VCaP (cell line): ENCODE data around the gene PAFAH2.

ENCODE experiments used
- H3K27ac ChIP-seq: fragments of 450-650 bp; 2 replicates; pipeline ENCODE4 v1.5.1; 2017
- TF ChIP-seq, protein P1 (sequence below): fragments of 450-650 bp; conservative IDR thresholded peaks from 2 replicates; pipeline ENCODE4 v1.5.1; 2017; ENCODE audit warnings: mild to moderate bottlenecking, moderate library complexity

PAFAH2 gene

DNA sequence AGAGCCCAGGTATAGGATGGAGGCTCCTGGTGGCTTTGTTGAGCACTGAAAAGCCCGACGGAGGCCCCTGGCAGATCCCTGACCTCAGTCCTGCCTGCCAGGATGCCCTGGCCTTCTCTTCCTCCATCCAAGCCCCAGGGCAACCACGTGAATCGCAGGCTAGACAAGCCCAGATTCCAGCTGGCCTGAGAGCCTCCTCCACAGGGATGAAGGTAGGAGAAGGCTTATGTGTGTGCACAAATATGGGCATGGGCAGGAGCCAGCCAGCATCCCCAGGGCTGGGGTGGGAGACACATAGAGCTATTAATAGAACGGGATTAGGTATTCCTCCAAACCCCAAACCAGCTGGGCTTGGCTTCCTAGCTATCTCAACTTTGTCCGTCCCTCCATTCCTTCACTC lies 19.7 kb upstream of the PAFAH2 start:
- TF ChIP-seq, protein P1, sequence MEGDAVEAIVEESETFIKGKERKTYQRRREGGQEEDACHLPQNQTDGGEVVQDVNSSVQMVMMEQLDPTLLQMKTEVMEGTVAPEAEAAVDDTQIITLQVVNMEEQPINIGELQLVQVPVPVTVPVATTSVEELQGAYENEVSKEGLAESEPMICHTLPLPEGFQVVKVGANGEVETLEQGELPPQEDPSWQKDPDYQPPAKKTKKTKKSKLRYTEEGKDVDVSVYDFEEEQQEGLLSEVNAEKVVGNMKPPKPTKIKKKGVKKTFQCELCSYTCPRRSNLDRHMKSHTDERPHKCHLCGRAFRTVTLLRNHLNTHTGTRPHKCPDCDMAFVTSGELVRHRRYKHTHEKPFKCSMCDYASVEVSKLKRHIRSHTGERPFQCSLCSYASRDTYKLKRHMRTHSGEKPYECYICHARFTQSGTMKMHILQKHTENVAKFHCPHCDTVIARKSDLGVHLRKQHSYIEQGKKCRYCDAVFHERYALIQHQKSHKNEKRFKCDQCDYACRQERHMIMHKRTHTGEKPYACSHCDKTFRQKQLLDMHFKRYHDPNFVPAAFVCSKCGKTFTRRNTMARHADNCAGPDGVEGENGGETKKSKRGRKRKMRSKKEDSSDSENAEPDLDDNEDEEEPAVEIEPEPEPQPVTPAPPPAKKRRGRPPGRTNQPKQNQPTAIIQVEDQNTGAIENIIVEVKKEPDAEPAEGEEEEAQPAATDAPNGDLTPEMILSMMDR, result no peak
- H3K27ac ChIP-seq, result no peak overlapping the region

DNA sequence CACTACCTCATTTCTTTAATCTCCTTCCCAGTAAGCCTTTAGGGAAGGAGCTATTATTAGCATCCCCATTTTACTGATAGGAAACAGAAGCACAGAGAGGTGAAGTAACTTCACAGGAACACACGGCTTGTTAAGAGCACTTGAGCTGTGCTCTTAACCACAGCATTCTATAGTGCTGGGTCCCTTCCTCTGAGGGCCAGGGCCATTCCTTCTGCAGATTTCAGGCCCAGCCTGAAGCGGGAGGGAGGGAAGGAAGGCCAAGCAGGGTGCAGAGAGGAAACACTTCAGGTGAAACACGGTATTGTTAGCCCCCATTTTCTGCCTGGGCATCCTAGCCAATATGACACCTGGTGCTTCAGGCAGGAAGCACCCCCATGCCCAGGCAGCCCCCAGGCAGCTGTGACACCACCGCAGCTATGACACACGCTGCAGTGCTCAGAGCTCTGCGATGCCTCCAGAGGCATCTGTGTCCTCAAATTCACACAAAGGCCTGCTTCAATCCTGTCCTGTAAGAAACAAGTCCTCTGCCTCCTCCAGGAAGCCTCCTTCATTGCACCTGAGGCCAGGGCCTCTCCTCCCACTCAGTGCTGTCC lies 19.2 kb upstream of the PAFAH2 start:
- H3K27ac ChIP-seq, result no peak overlapping the region
- TF ChIP-seq, protein P1, result no peak

DNA sequence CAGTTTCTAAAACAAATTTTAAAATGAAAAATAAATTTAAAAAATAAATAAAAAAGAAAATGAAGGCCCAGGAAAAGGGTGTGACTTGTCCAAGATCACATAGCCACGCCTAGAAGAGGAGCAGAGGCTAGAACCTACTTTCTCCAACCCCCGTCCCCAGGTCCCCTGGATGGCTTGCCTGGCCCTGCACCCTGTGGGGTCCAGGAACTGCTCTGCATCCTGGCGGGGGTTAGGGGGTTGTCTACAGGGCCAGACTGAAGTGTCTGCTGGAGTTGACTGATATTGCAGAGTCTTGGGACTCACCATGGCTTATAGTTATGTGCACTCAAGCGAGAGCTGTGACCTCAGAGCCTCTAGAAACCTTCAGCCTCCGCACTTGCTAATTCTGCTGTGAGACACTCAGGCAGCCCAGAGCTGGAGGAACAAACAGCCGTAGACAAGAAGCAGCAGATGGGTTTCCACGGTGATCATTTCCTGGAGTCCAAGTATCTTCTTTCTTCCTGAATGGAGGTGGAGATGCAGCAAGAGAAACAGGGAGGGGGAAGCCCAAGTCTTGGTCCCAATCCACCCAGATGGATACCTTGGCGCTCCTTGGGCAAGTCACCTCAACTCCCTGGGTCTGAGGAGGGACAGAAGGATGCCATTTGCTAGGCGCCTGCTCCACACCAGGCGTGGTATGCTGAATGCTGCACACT lies 18.5 kb upstream of the PAFAH2 start:
- TF ChIP-seq, protein P1, result no peak

DNA sequence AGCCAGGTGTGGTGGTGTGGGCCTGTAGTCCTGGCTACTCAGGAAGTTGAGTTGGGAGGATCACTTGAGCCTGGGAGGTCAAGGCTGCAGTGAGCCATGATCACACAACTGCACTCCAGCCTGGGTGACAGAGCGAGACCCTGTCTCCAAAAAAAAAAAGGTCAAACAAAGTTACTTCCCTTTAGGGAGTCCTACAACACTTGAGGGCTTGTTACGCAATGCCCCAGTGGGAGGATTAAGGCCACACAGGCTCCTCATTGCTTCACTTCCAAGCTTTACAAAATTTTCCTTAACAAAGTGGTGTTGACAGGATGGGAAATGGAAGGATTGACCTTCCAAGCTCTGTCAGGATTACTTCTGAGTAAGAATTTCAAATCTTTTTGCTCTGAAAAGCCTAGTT lies 17.5 kb upstream of the PAFAH2 start:
- H3K27ac ChIP-seq, result no peak overlapping the region
- TF ChIP-seq, protein P1, result no peak

More for the DNA sequence above, 18.5 kb upstream of the PAFAH2 start:
- no peak overlapping the region for H3K27ac ChIP-seq

DNA sequence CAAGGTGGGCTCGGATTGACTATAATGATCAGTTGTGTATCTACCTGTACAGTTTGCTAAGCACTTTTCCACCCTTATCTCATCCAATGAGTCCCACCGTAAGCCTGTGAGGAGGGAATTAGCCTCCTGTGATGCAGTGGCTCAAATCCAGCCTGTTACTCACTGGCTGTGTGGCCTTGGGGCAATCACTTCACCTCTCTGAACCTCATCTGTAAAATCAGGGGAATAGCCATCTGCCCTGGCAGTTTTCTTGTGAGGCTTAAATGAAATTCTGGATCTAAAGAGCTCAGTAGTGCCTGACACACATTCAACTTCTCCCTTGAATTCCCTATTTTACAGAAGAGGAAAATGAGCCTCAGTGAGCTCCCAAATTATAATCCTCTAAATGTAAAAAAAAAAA lies 16.3 kb upstream of the PAFAH2 start:
- TF ChIP-seq, protein P1, result no peak
- H3K27ac ChIP-seq, result no peak overlapping the region

DNA sequence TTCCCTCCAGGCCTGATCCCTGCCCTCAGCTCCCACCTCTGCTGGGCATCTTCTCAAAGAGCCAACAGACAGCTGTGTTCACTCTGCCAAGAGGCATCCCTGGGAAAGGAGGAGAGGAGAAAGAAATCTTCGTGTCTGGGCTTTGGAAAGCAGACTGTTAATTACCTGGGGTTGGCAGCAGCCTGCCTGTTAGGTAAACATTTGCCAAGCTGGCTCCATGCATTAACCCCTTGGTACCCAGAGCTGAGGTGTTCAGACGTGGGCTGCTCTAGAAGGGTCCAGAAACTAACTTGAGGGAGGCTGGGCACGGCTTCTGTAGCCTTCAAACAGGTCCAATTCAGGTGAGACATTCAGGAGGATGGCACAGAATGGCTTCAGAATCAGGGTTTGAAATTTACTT lies 15.0 kb upstream of the PAFAH2 start:
- peak overlapping the region; percentile 62 for H3K27ac ChIP-seq
- TF ChIP-seq, protein P1, result no peak

DNA sequence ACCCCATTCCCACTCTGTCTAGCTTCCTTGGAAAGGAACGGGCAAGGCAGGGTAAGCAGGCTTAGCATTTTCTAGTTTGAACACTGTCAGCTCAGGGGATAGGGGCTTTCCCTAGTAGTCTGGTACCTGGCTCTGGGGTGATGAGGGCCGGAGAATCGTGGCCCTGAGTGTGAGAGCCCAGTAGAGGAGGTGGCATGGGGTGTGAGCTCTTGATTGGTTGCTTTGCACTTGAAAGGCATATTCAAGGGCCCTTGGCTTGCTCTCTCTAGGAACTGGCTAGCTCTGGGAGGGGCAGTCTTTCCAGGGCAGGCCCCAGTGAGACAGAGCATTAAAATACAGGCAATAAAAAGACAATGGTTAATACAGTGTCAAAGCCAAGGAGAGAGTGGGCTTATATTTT lies 13.0 kb upstream of the PAFAH2 start:
- TF ChIP-seq, protein P1, result no peak
- no peak overlapping the region for H3K27ac ChIP-seq
